ENCODE results near the gene NCAPH2. TPM values are rescaled to one million over a fixed set of nuclear protein-coding genes. Genes with fewer than 3 reads are reported as not detected.

Gene NCAPH2
- total and polyA plus RNA-seq, 2 of the 8 experiments (the other 6 are each of a cell fraction or from before 2014, with no cell fraction given): 62.2 to 81.6 TPM

- Histone ChIP-seq H2AK5ac (ENCODE audit: low read depth, low read length) (no peak overlapping the region), H3K79me2 (ENCODE audit: control insufficient read depth in 1 of 2, insufficient read depth in 2 of 2, low read length in 2 of 2) (no peaks in the 10 kb centered on the region), H4K20me1 (replicated peaks in 1 of 2; ENCODE audit: control insufficient read depth in 1 of 2, insufficient read depth in 2 of 2, low read length in 2 of 2) (peaks cover 1 to 10% of the 10 kb centered on the region in 2 experiments), H4K91ac (replicated peaks; ENCODE audit: insufficient read length, low read length) (no peak overlapping the region), H3K9ac (replicated peaks in 1 of 4; ENCODE audit: extremely low read depth in 1 of 4, low read depth in 3 of 4, low read length in 3 of 4) (no peak overlapping the region), H3K4ac (replicated peaks; ENCODE audit: insufficient read length, low read depth, low read length) (no peak overlapping the region), H3K9me3 (ENCODE audit: insufficient read depth in 2 of 2, low read depth in 1 of 2, low read length in 1 of 2) (no peaks in the 10 kb centered on the region), H2BK12ac (ENCODE audit: low read depth, low read length) (no peak overlapping the region), H3K56ac (replicated peaks; ENCODE audit: insufficient read length, low read depth, low read length) (no peak overlapping the region), H2BK20ac (ENCODE audit: low read length) (no peak overlapping the region), H3K36me3 (ENCODE audit: control insufficient read depth in 2 of 4, insufficient read depth in 4 of 4, low read length in 3 of 4) (no peaks in the 10 kb centered on the region), H3K4me2 (ENCODE audit: insufficient read depth in 1 of 2, low read depth in 2 of 2, low read length in 2 of 2) (peak overlapping the region; percentile 51 to 92; a peak in 1 of 4 replicates), H2BK120ac (replicated peaks; ENCODE audit: low read depth, low read length) (no peak overlapping the region), H3K4me1 (replicated peaks in 1 of 4; ENCODE audit: control insufficient read depth in 3 of 4, insufficient read depth in 4 of 4, low read length in 3 of 4) (peaks cover 0 to 14% (median 5%) of the 10 kb centered on the region in 4 experiments; a peak in 5 of 7 replicates), H4K8ac (ENCODE audit: extremely low read depth, insufficient read depth, low read length) (no peak overlapping the region), H2BK15ac (ENCODE audit: low read length) (no peak overlapping the region), H3K79me1 (ENCODE audit: low read depth, low read length) (no peaks in the 10 kb centered on the region), H3K18ac (ENCODE audit: extremely low read depth, low read length) (no peak overlapping the region), H3K23me2 (ENCODE audit: low read depth, low read length) (peaks cover 18% of the 10 kb centered on the region; the same call in 1 of the 2 replicates), H2BK5ac (ENCODE audit: low read depth, low read length) (no peak overlapping the region), H4K5ac (ENCODE audit: insufficient read length, low read depth, low read length) (no peak overlapping the region), H3K27me3 (replicated peaks in 1 of 4; ENCODE audit: control insufficient read depth in 3 of 4, extremely low read depth in 1 of 4, insufficient read depth in 3 of 4, low read length in 3 of 4) (peaks cover 41 to 55% (median 52%) of the 10 kb centered on the region in 4 experiments), H3K14ac (ENCODE audit: insufficient read length) (no peak overlapping the region), H3K4me3 (ENCODE audit: extremely low read depth in 1 of 4, insufficient read depth in 2 of 4, low read depth in 3 of 4, low read length in 4 of 4) (peak overlapping the region in 1 of 4 experiments; percentile 68; a peak in 2 of 8 replicates), H2AFZ (ENCODE audit: low read length) (no peak overlapping the region), H3K27ac (ENCODE audit: low read depth, low read length) (no peak overlapping the region), H3K23ac (ENCODE audit: insufficient read length) (no peak overlapping the region)
- CTCF ChIA-PET (ENCODE audit: partially characterized antibody): interaction anchor here (1.0 kb wide), 1 partner anchor 88 kb away, joined by 4 read pairs; no protein-coding TSS in a partner anchor
- FAIRE-seq (no peak), DNase-seq (ENCODE audit: low read depth in 1 of 2, low spot score in 2 of 2) (no peak)
- WGBS, 2 experiments (ENCODE audit: extremely low coverage in 1 of 2, insufficient coverage in 1 of 2, insufficient read length in 1 of 2, insufficient replicate concordance in 2 of 2, low coverage in 1 of 2, low lambda C conversion rate in 2 of 2, missing lambda C conversion rate in 1 of 2): 92% methylated on average over 19 of the region's 19 CpGs; no CpG with 5 or more reads in 1 of the 2 experiments
- POLR2A ChIA-PET (ENCODE audit: partially characterized antibody): interaction anchor here (0.7 kb wide), 1 partner anchor 49 kb away, joined by 5 read pairs; no protein-coding TSS in a partner anchor
- TF ChIP-seq E2F6 (IDR thresholded peaks at IDR 0.05): no peak
- TF ChIP-seq SUZ12 (IDR thresholded peaks at IDR 0.05; ENCODE audit: low read length): no peak
- TF ChIP-seq CREB1 (IDR thresholded peaks at IDR 0.05): no peak
- no peak for TF ChIP-seq ZNF274 (IDR thresholded peaks at IDR 0.05; ENCODE audit: borderline replicate concordance, extremely low read depth, low read length)
- TF ChIP-seq TEAD4 (IDR thresholded peaks at IDR 0.05; ENCODE audit: low read depth, low read length): no peak
- TF ChIP-seq HDAC2 (IDR thresholded peaks at IDR 0.05; ENCODE audit: borderline replicate concordance in 1 of 2, low read depth in 2 of 2, low read length in 2 of 2): no peak
- no peak for TF ChIP-seq POLR2AphosphoS5 (IDR thresholded peaks at IDR 0.05; ENCODE audit: low read depth, low read length)
- TF ChIP-seq TAF1 (IDR thresholded peaks at IDR 0.05; ENCODE audit: low read depth, low read length): no peak
- TF ChIP-seq KDM1A (IDR thresholded peaks at IDR 0.05; ENCODE audit: borderline replicate concordance, low read length): no peak
- TF ChIP-seq NRF1 (IDR thresholded peaks at IDR 0.05; ENCODE audit: low read depth, low read length): no peak
- no peak for TF ChIP-seq ASH2L (IDR thresholded peaks at IDR 0.05; ENCODE audit: low read length)
Measured at GRCh38 chr22:50532824-50533796, 25.1 kb downstream of the NCAPH2 start.

Data from H1 (cell line).